Esophagus muscularis mucosa (tissue), 4 donors: Measurements from ENCODE around the gene AP1B1. TPM values are rescaled to one million over a fixed set of nuclear protein-coding genes. Genes with fewer than 3 reads are reported as not detected.

Experiments
- DNase-seq: peaks from one replicate; pipeline ENCODE4 v3.0.0-alpha.2; 2017; ENCODE audit errors: extremely low spot score
- H3K27ac ChIP-seq, 4 donors: fragments of 200-600 bp; sonication (generic); replicated peaks in 1 of 4; 1 replicate in 3 of 4; 2 replicates in 1 of 4; pipeline ENCODE4 v1.5.1; 2016 to 2019; ENCODE audit warnings: mild to moderate bottlenecking in 1 of 4
- H3K27me3 ChIP-seq, 4 donors: fragments of 200-600 bp; sonication (generic); one replicate each; pipeline versions ENCODE4 v1.5.1 to v1.6.0; 2016 to 2019
- H3K36me3 ChIP-seq, 4 donors: fragments of 200-600 bp; sonication (generic); one replicate each; pipeline ENCODE4 v1.5.1; 2016 to 2019
- H3K4me1 ChIP-seq, 4 donors: fragments of 200-600 bp; sonication (generic); one replicate each; pipeline ENCODE4 v1.5.1; 2016 to 2019
- H3K4me3 ChIP-seq, 4 donors: fragments of 200-600 bp; sonication (generic); 1 replicate in 2 of 4; 2 replicates in 2 of 4; pipeline ENCODE4 v1.5.1; 2016 to 2019; ENCODE audit warnings: mild to moderate bottlenecking in 4 of 4, moderate library complexity in 1 of 4
- H3K9me3 ChIP-seq, 4 donors: fragments of 200-600 bp; sonication (generic); 1 replicate in 3 of 4; 2 replicates in 1 of 4; pipeline ENCODE4 v1.5.1; 2016 to 2019
- EP300 ChIP-seq: sonication (generic); formaldehyde crosslinking; IDR thresholded peaks from one replicate; pipeline ENCODE4 v1.6.1; 2017; ENCODE audit warnings: antibody characterized with exemption
- POLR2A ChIP-seq: fragments of 450-650 bp; IDR thresholded peaks from one replicate; pipeline ENCODE4 v1.6.1; 2017; ENCODE audit warnings: antibody characterized with exemption, moderate library complexity, mild to moderate bottlenecking, low read depth
- POLR2AphosphoS5 ChIP-seq, 2 donors: sonication (generic); formaldehyde crosslinking; IDR thresholded peaks; one replicate each; pipeline ENCODE4 v1.6.1; 2017; ENCODE audit warnings: antibody characterized with exemption in 2 of 2
- WGBS: methylation state at CpG from one replicate; pipeline ENCODE4 v1.1.5; 2018; 5-methylcytosine and 5-hydroxymethylcytosine counted together
- intact Hi-C: fragments of 100-400 bp; cut with DNase I; formaldehyde crosslinking; loops from one replicate; pipeline ENCODE4 v1.15.1; 2023
- total RNA-seq, 4 donors: library from RNA; depleted of rRNA; stranded (reverse); fragments of >200 nt; gene quantifications; one replicate each; pipeline versions ENCODE4 v1.1.0 to v1.2.1, GENCODE V29; 2016
- TF ChIP-seq, protein P1 (sequence below), 3 experiments: fragments of 200-600 bp in 2 of 3; fragments of 450-650 bp in 1 of 3; sonication (generic) in 2 of 3; IDR thresholded peaks; one replicate each; pipeline ENCODE4 v1.5.1; 2017 to 2019; ENCODE audit warnings: antibody characterized with exemption in 3 of 3, mild to moderate bottlenecking in 2 of 3, moderate library complexity in 1 of 3

The AP1B1 gene
- total RNA-seq, 4 donors from 2014 or later: 55.6 to 72.2 (median 57.4) TPM

DNA sequence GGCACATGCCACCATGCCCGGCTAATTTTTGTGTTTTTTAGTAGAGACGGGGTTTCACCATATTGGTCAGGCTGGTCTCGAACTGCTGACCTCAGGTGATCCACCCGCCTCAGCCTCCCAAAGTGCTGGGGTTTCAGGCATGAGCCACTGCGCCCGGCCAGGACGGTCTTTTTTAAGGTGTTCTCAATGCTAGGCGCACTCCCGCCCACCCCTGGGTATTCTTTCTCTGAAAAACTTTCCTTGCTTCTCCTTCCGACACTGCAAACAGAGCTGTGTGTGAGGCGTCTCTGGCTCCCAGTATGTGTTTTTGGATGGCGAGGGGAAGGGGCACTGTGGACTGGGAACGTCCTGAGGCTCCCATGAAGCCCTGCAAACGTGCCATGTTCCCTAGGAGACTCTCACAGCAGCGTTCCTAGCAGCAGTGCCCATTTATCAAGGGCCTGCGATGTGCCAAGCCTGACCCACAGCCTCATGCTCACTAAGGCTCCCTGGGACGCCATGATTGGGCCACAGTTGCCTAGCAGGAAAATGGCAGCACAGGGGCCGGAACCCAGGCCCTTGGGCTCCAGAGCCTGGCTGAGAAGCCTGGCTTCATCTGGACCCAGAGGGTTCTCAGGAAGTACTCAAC is 70.4 kb downstream of the AP1B1 start:
- Histone ChIP-seq H3K9me3 (no peaks in the 10 kb centered on the region), H3K4me1 (peaks cover 24 to 31% (median 30%) of the 10 kb centered on the region in 4 donors), H3K4me3 (no peak overlapping the region), H3K36me3 (peaks cover 0 to under 1% (median 0%) of the 10 kb centered on the region in 4 donors), H3K27ac (no peak overlapping the region), H3K27me3 (peaks cover 0 to 38% (median 10%) of the 10 kb centered on the region in 4 donors)
- intact Hi-C loops: no loop called here
- WGBS: 95% methylated on average over 15 of the region's 18 CpGs
- DNase-seq: no peak
- TF ChIP-seq, protein P1, sequence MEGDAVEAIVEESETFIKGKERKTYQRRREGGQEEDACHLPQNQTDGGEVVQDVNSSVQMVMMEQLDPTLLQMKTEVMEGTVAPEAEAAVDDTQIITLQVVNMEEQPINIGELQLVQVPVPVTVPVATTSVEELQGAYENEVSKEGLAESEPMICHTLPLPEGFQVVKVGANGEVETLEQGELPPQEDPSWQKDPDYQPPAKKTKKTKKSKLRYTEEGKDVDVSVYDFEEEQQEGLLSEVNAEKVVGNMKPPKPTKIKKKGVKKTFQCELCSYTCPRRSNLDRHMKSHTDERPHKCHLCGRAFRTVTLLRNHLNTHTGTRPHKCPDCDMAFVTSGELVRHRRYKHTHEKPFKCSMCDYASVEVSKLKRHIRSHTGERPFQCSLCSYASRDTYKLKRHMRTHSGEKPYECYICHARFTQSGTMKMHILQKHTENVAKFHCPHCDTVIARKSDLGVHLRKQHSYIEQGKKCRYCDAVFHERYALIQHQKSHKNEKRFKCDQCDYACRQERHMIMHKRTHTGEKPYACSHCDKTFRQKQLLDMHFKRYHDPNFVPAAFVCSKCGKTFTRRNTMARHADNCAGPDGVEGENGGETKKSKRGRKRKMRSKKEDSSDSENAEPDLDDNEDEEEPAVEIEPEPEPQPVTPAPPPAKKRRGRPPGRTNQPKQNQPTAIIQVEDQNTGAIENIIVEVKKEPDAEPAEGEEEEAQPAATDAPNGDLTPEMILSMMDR (IDR thresholded peaks at IDR 0.05): no peak
- TF ChIP-seq POLR2A: no peak
- TF ChIP-seq EP300: no peak
- TF ChIP-seq POLR2AphosphoS5 (IDR thresholded peaks at IDR 0.05): no peak

DNA sequence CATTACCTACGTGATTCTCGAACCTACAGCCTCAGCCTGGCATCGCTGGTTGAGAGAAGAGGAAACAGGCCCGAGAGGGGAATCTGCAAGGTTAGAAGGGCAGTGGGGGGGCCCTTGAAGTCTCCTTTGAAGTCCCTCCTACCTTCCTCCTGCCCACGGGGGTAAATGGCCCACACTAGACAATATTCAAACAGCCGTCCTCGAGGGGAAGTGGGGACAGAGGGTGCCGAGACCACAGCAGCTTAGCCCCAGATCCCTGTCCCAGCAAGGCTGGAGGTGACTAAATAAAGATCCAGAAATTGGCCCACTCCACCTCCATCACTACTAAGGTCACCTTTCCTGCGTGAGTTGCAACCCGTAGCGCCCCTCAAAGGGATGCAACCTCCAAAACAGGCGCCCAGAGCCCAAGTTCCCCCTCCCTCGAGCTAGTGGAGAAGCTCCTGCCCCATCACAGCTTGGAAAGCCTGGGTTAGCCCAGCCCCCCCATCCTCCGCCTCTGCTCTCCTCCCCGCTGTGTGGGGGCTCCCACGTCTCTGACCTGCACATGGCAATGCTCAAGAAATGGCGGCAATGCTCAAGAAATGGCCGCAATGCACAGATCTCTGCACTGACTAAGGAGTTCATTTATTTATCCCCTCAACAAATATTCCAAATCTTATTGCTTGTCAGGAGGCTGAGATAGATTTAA is 72.1 kb downstream of the AP1B1 start:
- DNase-seq: no peak
- TF ChIP-seq, protein P1 (IDR thresholded peaks at IDR 0.05): no peak
- TF ChIP-seq POLR2A (no peak), POLR2AphosphoS5 (IDR thresholded peaks at IDR 0.05) (no peak), EP300 (no peak)
- WGBS: 94% methylated on average over 6 of the region's 18 CpGs
- no peak overlapping the region for H3K27ac ChIP-seq
- intact Hi-C loops: no loop called here
- H3K36me3 ChIP-seq: peaks cover 0 to 13% (median 4%) of the 10 kb centered on the region in 4 donors
- H3K4me3 ChIP-seq: peak overlapping the region in 1 of 4 donors; percentile 47
- H3K27me3 ChIP-seq: peaks cover 0 to 38% (median 10%) of the 10 kb centered on the region in 4 donors
- peaks cover 40 to 48% (median 45%) of the 10 kb centered on the region in 4 donors for H3K4me1 ChIP-seq
- H3K9me3 ChIP-seq: no peaks in the 10 kb centered on the region

DNA sequence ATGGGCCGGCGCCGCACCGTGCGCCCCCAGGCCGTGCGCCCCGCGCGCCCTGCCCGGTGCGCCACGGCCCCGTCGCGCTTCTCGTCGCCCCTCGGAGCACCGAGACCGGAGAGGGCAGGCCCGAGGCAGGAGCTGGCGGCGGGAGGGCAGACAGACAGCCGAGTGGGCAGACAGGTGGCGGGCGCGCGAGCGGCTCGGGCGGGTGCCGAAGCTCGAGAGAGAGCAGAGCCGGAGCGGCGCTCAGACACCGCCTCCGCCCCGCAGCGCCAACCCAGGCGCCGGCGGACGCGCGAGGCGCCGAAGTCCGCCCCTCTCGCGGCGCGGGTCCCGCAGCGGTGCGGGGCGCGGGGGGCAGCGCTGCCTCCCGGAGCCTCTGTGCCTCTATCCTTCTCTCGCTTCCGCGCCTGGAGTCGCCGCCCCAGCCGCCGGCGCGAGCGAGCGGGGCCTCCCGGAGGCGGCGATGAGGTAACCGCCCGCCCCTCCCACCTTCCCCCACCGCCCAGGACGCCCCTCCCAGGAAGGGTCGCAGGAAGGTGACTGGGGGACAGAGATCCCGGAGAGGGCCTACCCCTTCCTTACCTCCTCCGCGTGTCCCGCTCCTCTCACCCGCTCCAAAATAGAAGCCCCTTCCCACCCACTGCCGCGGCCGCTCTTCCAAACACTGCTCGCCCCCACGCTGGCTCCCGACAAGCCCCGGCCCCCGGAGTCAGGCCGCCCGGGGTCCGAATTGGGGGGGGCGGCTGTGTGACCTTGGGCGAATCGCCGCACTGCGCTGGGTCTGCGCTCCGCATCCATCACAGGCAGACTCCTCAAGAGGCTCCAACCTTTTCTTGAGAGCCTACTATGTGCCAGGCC is 72.9 kb downstream of the AP1B1 start, which contains the start of gene RASL10A:
RASL10A (minus strand) TSS at position 412 of the 855 bp plus-strand sequence. CDS start 451 bp downstream, outside the sequence.
- WGBS: 2% methylated on average over 53 of the region's 103 CpGs
- TF ChIP-seq POLR2A: no peak
- no peak for TF ChIP-seq POLR2AphosphoS5 (IDR thresholded peaks at IDR 0.05)
- TF ChIP-seq EP300: no peak
- TF ChIP-seq, protein P1 (IDR thresholded peaks at IDR 0.05): no peak
- H3K27ac ChIP-seq: no peak within 1 kb of the TSS
- H3K4me1 ChIP-seq: peaks cover 47 to 55% (median 52%) of the 10 kb centered on the region in 4 donors
- DNase-seq: no peak
- H3K9me3 ChIP-seq: no peaks in the 10 kb centered on the region
- H3K4me3 ChIP-seq: peak within 1 kb of the TSS; percentile 45 to 57 (median 48)
- intact Hi-C loops: no loop called here
- H3K27me3 ChIP-seq: peaks cover 0 to 38% (median 10%) of the 10 kb centered on the region in 4 donors
- peaks cover 0 to 13% (median 4%) of the 10 kb centered on the region in 4 donors for H3K36me3 ChIP-seq

DNA sequence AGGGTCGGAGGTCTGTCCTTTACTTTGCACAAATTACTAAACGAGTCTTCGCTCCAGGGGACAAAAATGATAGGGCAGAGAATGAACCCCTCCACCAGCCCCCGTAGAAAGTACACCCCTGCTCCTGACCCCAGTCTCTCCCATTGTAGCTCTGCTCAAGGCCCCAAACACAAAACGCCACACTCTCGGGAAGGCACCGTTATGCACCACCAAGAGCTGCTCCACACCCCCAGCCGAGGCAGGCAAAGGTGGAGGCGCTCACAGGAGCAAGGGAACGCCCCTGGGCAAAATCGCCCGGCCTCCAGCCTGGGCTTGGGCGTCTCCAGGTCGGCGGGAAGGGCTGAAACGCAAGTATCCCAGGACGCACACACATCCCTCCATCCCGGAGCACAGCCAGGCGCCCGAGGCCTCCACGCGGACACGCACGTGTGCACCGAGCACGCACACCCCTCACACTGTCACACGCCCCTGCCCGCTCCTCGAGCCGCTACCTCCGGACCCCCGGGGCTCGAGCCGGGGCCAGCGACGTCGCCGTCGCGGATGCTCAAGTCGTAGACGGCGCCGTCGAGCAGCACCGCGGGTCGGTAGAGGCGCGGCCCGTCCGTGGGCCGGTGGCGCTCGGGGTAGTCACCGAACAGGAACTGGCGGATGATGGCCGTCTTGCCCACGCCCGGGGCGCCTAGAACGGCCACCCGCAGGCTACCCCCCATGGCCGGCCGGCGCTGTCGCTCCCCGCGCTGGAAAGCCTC is 73.7 kb downstream of the AP1B1 start:
- peaks cover 0 to 13% (median 4%) of the 10 kb centered on the region in 4 donors for H3K36me3 ChIP-seq
- H3K4me3 ChIP-seq: peak overlapping the region; percentile 45 to 57 (median 48)
- no peak overlapping the region for H3K27ac ChIP-seq
- H3K27me3 ChIP-seq: peaks cover 0 to 38% (median 10%) of the 10 kb centered on the region in 4 donors
- no peak for DNase-seq
- intact Hi-C loops: no loop called here
- no peaks in the 10 kb centered on the region for H3K9me3 ChIP-seq
- 5% methylated on average over 33 of the region's 69 CpGs for WGBS
- peaks cover 55 to 63% (median 61%) of the 10 kb centered on the region in 4 donors for H3K4me1 ChIP-seq
- TF ChIP-seq EP300: no peak
- no peak for TF ChIP-seq POLR2A
- TF ChIP-seq POLR2AphosphoS5 (IDR thresholded peaks at IDR 0.05): no peak
- TF ChIP-seq, protein P1 (IDR thresholded peaks at IDR 0.05): no peak
